Vagina (tissue), 2 donors: ENCODE measurements around the gene MAP3K14.

Experiments
- CTCF ChIP-seq, 3 experiments: fragments of 450-650 bp in 2 of 3; fragments of 200-600 bp in 1 of 3; sonication (generic) in 1 of 3; IDR thresholded peaks; one replicate each; pipeline ENCODE4 v1.5.1; 2017 to 2019; ENCODE audit warnings: antibody characterized with exemption in 3 of 3, mild to moderate bottlenecking in 2 of 3, moderate library complexity in 2 of 3
- POLR2A ChIP-seq, 2 donors: fragments of 450-650 bp; IDR thresholded peaks; one replicate each; pipeline ENCODE4 v1.6.1; 2017; ENCODE audit warnings: antibody characterized with exemption in 2 of 2, mild to moderate bottlenecking in 2 of 2, moderate library complexity in 2 of 2
- POLR2AphosphoS5 ChIP-seq, 2 donors: sonication (generic); formaldehyde crosslinking; IDR thresholded peaks; one replicate each; pipeline ENCODE4 v1.9.0; 2017; ENCODE audit warnings: antibody characterized with exemption in 2 of 2, mild to moderate bottlenecking in 2 of 2, low read depth in 1 of 2; ENCODE audit not compliant: insufficient read depth in 1 of 2

- TF ChIP-seq CTCF (IDR thresholded peaks at IDR 0.05) (no peak), POLR2A (IDR thresholded peaks at IDR 0.05) (no peak), POLR2AphosphoS5 (IDR thresholded peaks at IDR 0.05; ENCODE audit: insufficient read depth in 1 of 2, low read depth in 1 of 2) (no peak)
These were observed 51.0 kb downstream of the MAP3K14 start for GRCh38 chr17:45265821-45266220.
